Neural cell (in vitro differentiated cells): ENCODE results near the gene SMARCC2. TPM values are rescaled to one million over a fixed set of nuclear protein-coding genes. Genes with fewer than 3 reads are reported as not detected.

ENCODE experiments used
- H2AFZ ChIP-seq: fragments of 200-600, 300-800 bp; sonication (generic), shearing (Covaris generic); 2 replicates; pipeline ENCODE4 v1.6.0; 2014; ENCODE audit warnings: low read depth, mild to moderate bottlenecking, antibody characterized with exemption, low read length, moderate library complexity
- H3F3A ChIP-seq: fragments of 200-600 bp; shearing (Covaris generic); 2 replicates; pipeline ENCODE4 v1.6.1; 2016; ENCODE audit warnings: mild to moderate bottlenecking, moderate library complexity, mixed read lengths, antibody characterized with exemption, low read length; ENCODE audit not compliant: insufficient read depth, poor library complexity, severe bottlenecking
- H3K27ac ChIP-seq: fragments of 200-600, 300-800 bp; sonication (generic), shearing (Covaris generic); 2 replicates; pipeline ENCODE4 v1.5.1; 2014; ENCODE audit warnings: mild to moderate bottlenecking, low read length, moderate library complexity
- H3K27me3 ChIP-seq: fragments of 300-800, 200-600 bp; sonication (generic), shearing (Covaris generic); 2 replicates; pipeline ENCODE4 v1.6.0; 2014; ENCODE audit warnings: mild to moderate bottlenecking, low read depth, low read length, moderate library complexity; ENCODE audit not compliant: insufficient read depth
- H3K36me3 ChIP-seq: fragments of 300-800, 200-600 bp; sonication (generic), shearing (Covaris generic); 2 replicates; pipeline ENCODE4 v1.5.1; 2014; ENCODE audit warnings: mild to moderate bottlenecking, antibody characterized with exemption, low read length, moderate library complexity; ENCODE audit not compliant: insufficient read depth
- H3K4me2 ChIP-seq: fragments of 300-800, 200-600 bp; sonication (generic), shearing (Covaris generic); 2 replicates; pipeline ENCODE4 v1.6.0; 2014; ENCODE audit warnings: mild to moderate bottlenecking, low read length
- H3K4me3 ChIP-seq: fragments of 300-800, 200-600 bp; sonication (generic), shearing (Covaris generic); 2 replicates; pipeline ENCODE4 v1.5.1; 2014; ENCODE audit warnings: mild to moderate bottlenecking, low read length, moderate library complexity
- H3K79me2 ChIP-seq: fragments of 200-600 bp; shearing (Covaris generic); replicated peaks from 2 replicates; pipeline ENCODE4 v1.6.0; 2014; ENCODE audit warnings: mild to moderate bottlenecking, low read length, moderate library complexity; ENCODE audit not compliant: insufficient read depth
- H3K9ac ChIP-seq: fragments of 300-800, 200-600 bp; sonication (generic), shearing (Covaris generic); 2 replicates; pipeline ENCODE4 v1.6.1; 2016; ENCODE audit warnings: mild to moderate bottlenecking, low read length, mixed read lengths
- H3K9me2 ChIP-seq: fragments of 200-600 bp; shearing (Covaris generic); 2 replicates; pipeline ENCODE4 v1.6.1; 2016; ENCODE audit warnings: mild to moderate bottlenecking, low read length, mixed read lengths; ENCODE audit not compliant: insufficient read depth
- H3K9me3 ChIP-seq: fragments of 200-600, 300-800 bp; sonication (generic), shearing (Covaris generic); 2 replicates; pipeline ENCODE4 v1.6.1; 2016; ENCODE audit warnings: mild to moderate bottlenecking, mixed run types, low read length, moderate library complexity, mixed read lengths
- H4K20me1 ChIP-seq: fragments of 200-600 bp; shearing (Covaris generic); 2 replicates; pipeline ENCODE4 v1.6.1; 2016; ENCODE audit warnings: mild to moderate bottlenecking, mixed run types; ENCODE audit not compliant: insufficient read depth
- EP300 ChIP-seq: fragments of 450-650 bp; conservative IDR thresholded peaks from 2 replicates; pipeline ENCODE4 v1.6.1; 2014; ENCODE audit warnings: antibody characterized with exemption, mild to moderate bottlenecking, moderate library complexity; ENCODE audit not compliant: poor library complexity, severe bottlenecking
- EZH2 ChIP-seq: fragments of 200-600, 300-800 bp; shearing (Covaris generic), sonication (generic); IDR thresholded peaks from 2 replicates; pipeline ENCODE4 v1.6.1; 2014; ENCODE audit warnings: antibody characterized with exemption, low read length, borderline replicate concordance, mild to moderate bottlenecking; ENCODE audit not compliant: insufficient read depth, poor library complexity, severe bottlenecking
- MXI1 ChIP-seq: fragments of 450-650 bp; conservative IDR thresholded peaks from 2 replicates; pipeline ENCODE4 v1.6.1; 2014; ENCODE audit warnings: antibody characterized with exemption, mild to moderate bottlenecking; ENCODE audit not compliant: poor library complexity, severe bottlenecking
- POLR2AphosphoS5 ChIP-seq: IDR thresholded peaks from 2 replicates; pipeline ENCODE4 v1.6.1; 2012
- RAD21 ChIP-seq: fragments of 450-650 bp; conservative IDR thresholded peaks from 2 replicates; pipeline ENCODE4 v1.6.1; 2014; ENCODE audit warnings: antibody characterized with exemption, mild to moderate bottlenecking, moderate library complexity
- SMC3 ChIP-seq: fragments of 450-650 bp; conservative IDR thresholded peaks from 2 replicates; pipeline ENCODE4 v1.6.1; 2014; ENCODE audit warnings: antibody characterized with exemption, mild to moderate bottlenecking, moderate library complexity; ENCODE audit not compliant: poor library complexity
- TAF1 ChIP-seq: IDR thresholded peaks from 2 replicates; pipeline ENCODE4 v1.6.1; 2012; ENCODE audit warnings: low read depth
- polyA plus RNA-seq: library from polyadenylated mRNA; depleted of rRNA; stranded (reverse); fragments of >200 nt; gene quantifications from 2 replicates; pipeline ENCODE4 v1.2.3, GENCODE V29; 2014
- TF ChIP-seq, protein P1 (sequence below): fragments of 450-650 bp; IDR thresholded peaks from 2 replicates; pipeline ENCODE4 v1.5.1; 2014; ENCODE audit warnings: antibody characterized with exemption, mild to moderate bottlenecking, moderate library complexity; ENCODE audit not compliant: poor library complexity, severe bottlenecking
- TF ChIP-seq, protein P2 (sequence below): IDR thresholded peaks from 2 replicates; pipeline ENCODE4 v1.6.1; 2012; ENCODE audit warnings: borderline replicate concordance

SMARCC2 gene
- polyA plus RNA-seq, 1 donor from 2014 or later: 85.6 TPM

- Histone ChIP-seq H3F3A (no peaks in the 10 kb centered on the region), H3K4me2 (no peak overlapping the region), H3K9me2 (no peaks in the 10 kb centered on the region), H3K9ac (no peak overlapping the region), H3K27ac (no peak overlapping the region), H3K79me2 (no peaks in the 10 kb centered on the region), H3K9me3 (no peaks in the 10 kb centered on the region), H2AFZ (no peak overlapping the region), H3K27me3 (no peaks in the 10 kb centered on the region), H4K20me1 (no peaks in the 10 kb centered on the region), H3K36me3 (peaks cover 6% of the 10 kb centered on the region), H3K4me3 (no peak overlapping the region)
- TF ChIP-seq EP300 (no peak), TAF1 (no peak), RAD21 (no peak), SMC3 (peak; percentile 23), POLR2AphosphoS5 (no peak), MXI1 (no peak), EZH2 (no peak)
- TF ChIP-seq, protein P1, sequence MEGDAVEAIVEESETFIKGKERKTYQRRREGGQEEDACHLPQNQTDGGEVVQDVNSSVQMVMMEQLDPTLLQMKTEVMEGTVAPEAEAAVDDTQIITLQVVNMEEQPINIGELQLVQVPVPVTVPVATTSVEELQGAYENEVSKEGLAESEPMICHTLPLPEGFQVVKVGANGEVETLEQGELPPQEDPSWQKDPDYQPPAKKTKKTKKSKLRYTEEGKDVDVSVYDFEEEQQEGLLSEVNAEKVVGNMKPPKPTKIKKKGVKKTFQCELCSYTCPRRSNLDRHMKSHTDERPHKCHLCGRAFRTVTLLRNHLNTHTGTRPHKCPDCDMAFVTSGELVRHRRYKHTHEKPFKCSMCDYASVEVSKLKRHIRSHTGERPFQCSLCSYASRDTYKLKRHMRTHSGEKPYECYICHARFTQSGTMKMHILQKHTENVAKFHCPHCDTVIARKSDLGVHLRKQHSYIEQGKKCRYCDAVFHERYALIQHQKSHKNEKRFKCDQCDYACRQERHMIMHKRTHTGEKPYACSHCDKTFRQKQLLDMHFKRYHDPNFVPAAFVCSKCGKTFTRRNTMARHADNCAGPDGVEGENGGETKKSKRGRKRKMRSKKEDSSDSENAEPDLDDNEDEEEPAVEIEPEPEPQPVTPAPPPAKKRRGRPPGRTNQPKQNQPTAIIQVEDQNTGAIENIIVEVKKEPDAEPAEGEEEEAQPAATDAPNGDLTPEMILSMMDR: peak; percentile 47
- TF ChIP-seq, protein P2, sequence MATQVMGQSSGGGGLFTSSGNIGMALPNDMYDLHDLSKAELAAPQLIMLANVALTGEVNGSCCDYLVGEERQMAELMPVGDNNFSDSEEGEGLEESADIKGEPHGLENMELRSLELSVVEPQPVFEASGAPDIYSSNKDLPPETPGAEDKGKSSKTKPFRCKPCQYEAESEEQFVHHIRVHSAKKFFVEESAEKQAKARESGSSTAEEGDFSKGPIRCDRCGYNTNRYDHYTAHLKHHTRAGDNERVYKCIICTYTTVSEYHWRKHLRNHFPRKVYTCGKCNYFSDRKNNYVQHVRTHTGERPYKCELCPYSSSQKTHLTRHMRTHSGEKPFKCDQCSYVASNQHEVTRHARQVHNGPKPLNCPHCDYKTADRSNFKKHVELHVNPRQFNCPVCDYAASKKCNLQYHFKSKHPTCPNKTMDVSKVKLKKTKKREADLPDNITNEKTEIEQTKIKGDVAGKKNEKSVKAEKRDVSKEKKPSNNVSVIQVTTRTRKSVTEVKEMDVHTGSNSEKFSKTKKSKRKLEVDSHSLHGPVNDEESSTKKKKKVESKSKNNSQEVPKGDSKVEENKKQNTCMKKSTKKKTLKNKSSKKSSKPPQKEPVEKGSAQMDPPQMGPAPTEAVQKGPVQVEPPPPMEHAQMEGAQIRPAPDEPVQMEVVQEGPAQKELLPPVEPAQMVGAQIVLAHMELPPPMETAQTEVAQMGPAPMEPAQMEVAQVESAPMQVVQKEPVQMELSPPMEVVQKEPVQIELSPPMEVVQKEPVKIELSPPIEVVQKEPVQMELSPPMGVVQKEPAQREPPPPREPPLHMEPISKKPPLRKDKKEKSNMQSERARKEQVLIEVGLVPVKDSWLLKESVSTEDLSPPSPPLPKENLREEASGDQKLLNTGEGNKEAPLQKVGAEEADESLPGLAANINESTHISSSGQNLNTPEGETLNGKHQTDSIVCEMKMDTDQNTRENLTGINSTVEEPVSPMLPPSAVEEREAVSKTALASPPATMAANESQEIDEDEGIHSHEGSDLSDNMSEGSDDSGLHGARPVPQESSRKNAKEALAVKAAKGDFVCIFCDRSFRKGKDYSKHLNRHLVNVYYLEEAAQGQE: no peak
Measured at GRCh38 chr12:56206452-56207166, 17.3 kb upstream of the SMARCC2 start.

- Histone ChIP-seq H3K36me3 (peaks cover 6% of the 10 kb centered on the region), H4K20me1 (no peaks in the 10 kb centered on the region), H3K9ac (no peak overlapping the region), H3K79me2 (no peaks in the 10 kb centered on the region), H3K27ac (no peak overlapping the region), H3K4me2 (no peak overlapping the region), H3K9me3 (no peaks in the 10 kb centered on the region), H3K27me3 (no peaks in the 10 kb centered on the region), H3F3A (no peaks in the 10 kb centered on the region), H2AFZ (no peak overlapping the region), H3K4me3 (no peak overlapping the region), H3K9me2 (no peaks in the 10 kb centered on the region)
- TF ChIP-seq RAD21: no peak
- TF ChIP-seq TAF1: no peak
- no peak for TF ChIP-seq MXI1
- no peak for TF ChIP-seq EP300
- TF ChIP-seq POLR2AphosphoS5: no peak
- TF ChIP-seq, protein P2: no peak
- TF ChIP-seq SMC3: no peak
- TF ChIP-seq, protein P1: no peak
- no peak for TF ChIP-seq EZH2
Measured at GRCh38 chr12:56205445-56205844, 16.2 kb upstream of the SMARCC2 start.
